ENCODE results near the gene CISD1.
A peak's percentile ranks its signal among the peaks of the same experiment; 100 is the strongest.

Gene CISD1

GRCh38 chr10:58266003-58266825 is 2.7 kb upstream of the CISD1 start:
- peak; percentile 10 for DNase-seq (ENCODE audit: low spot score)

- DNase-seq (ENCODE audit: low spot score), result peak; percentile 34
Measured at GRCh38 chr10:58266826-58267712, 1.9 kb upstream of the CISD1 start.

- DNase-seq (ENCODE audit: low spot score), result peak; percentile 88
Measured at GRCh38 chr10:58267713-58268453, 1.1 kb upstream of the CISD1 start, which contains the start of gene IPMK. Gene IPMK, minus strand, starts transcription at chr10:58267894. Its CDS starts 283 bp downstream, at chr10:58267611.

GRCh38 chr10:58268454-58268945 is 462 bp upstream of the CISD1 start:
- DNase-seq (ENCODE audit: low spot score), result no peak

- DNase-seq (ENCODE audit: low spot score), result no peak
Measured at GRCh38 chr10:58269782-58270290, 874 bp downstream of the CISD1 start.

- DNase-seq (ENCODE audit: low spot score), result no peak
Measured at GRCh38 chr10:58275261-58275660, 6.3 kb downstream of the CISD1 start.

- no peak for DNase-seq (ENCODE audit: low spot score)
Measured at GRCh38 chr10:58275908-58276307, 6.9 kb downstream of the CISD1 start.

GRCh38 chr10:58278274-58278961 is 9.5 kb downstream of the CISD1 start:
- DNase-seq (ENCODE audit: low spot score), result no peak

- no peak for DNase-seq (ENCODE audit: low spot score)
Measured at GRCh38 chr10:58278962-58279307, 10.0 kb downstream of the CISD1 start.

GRCh38 chr10:58280477-58280876 is 11.5 kb downstream of the CISD1 start:
- no peak for DNase-seq (ENCODE audit: low spot score)

- DNase-seq (ENCODE audit: low spot score), result no peak
Measured at GRCh38 chr10:58281092-58281752, 12.3 kb downstream of the CISD1 start.

- DNase-seq (ENCODE audit: low spot score), result no peak
Measured at GRCh38 chr10:58282615-58283014, 13.7 kb downstream of the CISD1 start.

GRCh38 chr10:58291538-58292174 is 22.7 kb downstream of the CISD1 start:
- peak; percentile 47 for DNase-seq (ENCODE audit: low spot score)

GRCh38 chr10:58293989-58294388 is 25.0 kb downstream of the CISD1 start:
- DNase-seq (ENCODE audit: low spot score), result no peak

GRCh38 chr10:58299580-58299979 is 30.6 kb downstream of the CISD1 start:
- peak; percentile 22 for DNase-seq (ENCODE audit: low spot score)

- DNase-seq (ENCODE audit: low spot score), result no peak
Measured at GRCh38 chr10:58300676-58301075, 31.7 kb downstream of the CISD1 start.

- no peak for DNase-seq (ENCODE audit: low spot score)
Measured at GRCh38 chr10:58302254-58302653, 33.3 kb downstream of the CISD1 start.

- DNase-seq (ENCODE audit: low spot score), result no peak
Measured at GRCh38 chr10:58304099-58304633, 35.2 kb downstream of the CISD1 start.

- no peak for DNase-seq (ENCODE audit: low spot score)
Measured at GRCh38 chr10:58305821-58306220, 36.9 kb downstream of the CISD1 start.

GRCh38 chr10:58307676-58308075 is 38.7 kb downstream of the CISD1 start:
- DNase-seq (ENCODE audit: low spot score), result no peak
